Chondrocyte (in vitro differentiated cells): ENCODE data around the gene CHIA. TPM values are rescaled to one million over a fixed set of nuclear protein-coding genes. Genes with fewer than 3 reads are reported as not detected.

Source experiments
- DNase-seq: peaks from one replicate; pipeline ENCODE4 v3.0.0; 2021; ENCODE audit warnings: mixed read lengths, low spot score
- H3K27ac Mint-ChIP-seq: one replicate; pipeline ENCODE4 v1.8.0; 2021; ENCODE audit warnings: mild to moderate bottlenecking, moderate library complexity, mixed read lengths; ENCODE audit not compliant: unreplicated experiment
- H3K27me3 Mint-ChIP-seq: 2 replicates; pipeline ENCODE4 v1.8.0; 2021; ENCODE audit warnings: low read depth, mixed read lengths
- H3K36me3 Mint-ChIP-seq: 2 replicates; pipeline ENCODE4 v1.8.0; 2021; ENCODE audit warnings: low read depth, mixed read lengths
- H3K4me1 Mint-ChIP-seq: 2 replicates; pipeline ENCODE4 v1.8.0; 2021; ENCODE audit warnings: low read depth, mild to moderate bottlenecking, mixed read lengths
- H3K4me3 Mint-ChIP-seq: one replicate; pipeline ENCODE4 v1.8.0; 2021; ENCODE audit warnings: mild to moderate bottlenecking, moderate library complexity, mixed read lengths; ENCODE audit not compliant: unreplicated experiment
- H3K9me3 Mint-ChIP-seq: 2 replicates; pipeline ENCODE4 v1.8.0; 2021; ENCODE audit warnings: low read depth, mixed read lengths
- total RNA-seq: library from RNA; stranded (reverse); gene quantifications from 3 replicates; pipeline ENCODE4 v1.2.1, GENCODE V29; 2021
- TF ChIP-seq, protein P1 (sequence below): fragments of 200-600 bp; sonication (generic); IDR thresholded peaks from 2 replicates; pipeline ENCODE4 v1.5.0; 2021; ENCODE audit warnings: antibody characterized with exemption, mild to moderate bottlenecking, moderate library complexity

CHIA gene
- total RNA-seq, 1 donor from 2014 or later, result not detected

DNA sequence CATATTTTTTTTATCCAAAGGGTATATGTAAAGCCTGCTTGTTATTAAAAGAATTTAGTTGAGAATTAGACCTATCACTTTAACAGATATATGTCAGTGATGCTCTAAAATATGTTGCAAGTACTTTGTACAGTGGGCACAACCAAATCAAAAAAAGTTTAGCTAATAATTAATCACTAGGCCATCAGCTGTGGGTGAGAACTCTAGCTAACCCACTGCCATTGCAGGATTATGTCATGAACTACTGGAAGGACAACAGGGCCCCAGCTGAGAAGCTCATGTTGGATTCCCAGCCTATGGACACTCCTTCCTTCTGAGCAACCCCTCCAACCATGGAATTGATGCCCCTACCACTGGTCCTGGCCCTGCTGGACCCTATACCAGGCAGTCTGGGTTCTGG, 6.8 kb upstream of the CHIA start:
- TF ChIP-seq, protein P1, sequence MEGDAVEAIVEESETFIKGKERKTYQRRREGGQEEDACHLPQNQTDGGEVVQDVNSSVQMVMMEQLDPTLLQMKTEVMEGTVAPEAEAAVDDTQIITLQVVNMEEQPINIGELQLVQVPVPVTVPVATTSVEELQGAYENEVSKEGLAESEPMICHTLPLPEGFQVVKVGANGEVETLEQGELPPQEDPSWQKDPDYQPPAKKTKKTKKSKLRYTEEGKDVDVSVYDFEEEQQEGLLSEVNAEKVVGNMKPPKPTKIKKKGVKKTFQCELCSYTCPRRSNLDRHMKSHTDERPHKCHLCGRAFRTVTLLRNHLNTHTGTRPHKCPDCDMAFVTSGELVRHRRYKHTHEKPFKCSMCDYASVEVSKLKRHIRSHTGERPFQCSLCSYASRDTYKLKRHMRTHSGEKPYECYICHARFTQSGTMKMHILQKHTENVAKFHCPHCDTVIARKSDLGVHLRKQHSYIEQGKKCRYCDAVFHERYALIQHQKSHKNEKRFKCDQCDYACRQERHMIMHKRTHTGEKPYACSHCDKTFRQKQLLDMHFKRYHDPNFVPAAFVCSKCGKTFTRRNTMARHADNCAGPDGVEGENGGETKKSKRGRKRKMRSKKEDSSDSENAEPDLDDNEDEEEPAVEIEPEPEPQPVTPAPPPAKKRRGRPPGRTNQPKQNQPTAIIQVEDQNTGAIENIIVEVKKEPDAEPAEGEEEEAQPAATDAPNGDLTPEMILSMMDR, result no peak
- H3K27ac Mint-ChIP-seq, result no peak overlapping the region
- no peaks in the 10 kb centered on the region for H3K4me1 Mint-ChIP-seq
- DNase-seq, result no peak
- no peak overlapping the region for H3K4me3 Mint-ChIP-seq
- H3K27me3 Mint-ChIP-seq, result peaks cover 4% of the 10 kb centered on the region
- H3K36me3 Mint-ChIP-seq, result no peaks in the 10 kb centered on the region
- peaks cover 3% of the 10 kb centered on the region for H3K9me3 Mint-ChIP-seq

DNA sequence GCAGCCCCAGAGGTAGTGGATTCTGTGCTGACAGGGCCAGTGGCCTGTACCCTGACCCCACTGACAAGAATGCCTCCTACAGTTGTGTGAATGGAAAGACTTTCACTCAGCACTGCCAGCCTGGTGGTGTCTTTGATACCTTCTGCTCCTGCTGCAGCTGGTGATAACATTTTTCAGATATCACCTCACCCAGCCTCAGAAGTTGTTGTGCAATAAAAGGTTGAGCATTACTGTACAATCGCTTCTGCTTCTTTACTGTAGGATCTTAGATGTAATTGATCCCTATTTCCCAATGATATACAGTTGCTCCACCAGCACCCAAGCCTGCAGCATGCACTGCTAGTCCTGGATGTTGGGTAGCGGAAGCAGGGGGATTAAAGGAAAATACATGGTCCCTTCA, 4.8 kb upstream of the CHIA start:
- Mint-ChIP-seq H3K4me1 (no peaks in the 10 kb centered on the region), H3K4me3 (no peak overlapping the region), H3K36me3 (no peaks in the 10 kb centered on the region), H3K9me3 (no peaks in the 10 kb centered on the region), H3K27ac (no peak overlapping the region), H3K27me3 (no peaks in the 10 kb centered on the region)
- DNase-seq, result no peak
- TF ChIP-seq, protein P1, result no peak

DNA sequence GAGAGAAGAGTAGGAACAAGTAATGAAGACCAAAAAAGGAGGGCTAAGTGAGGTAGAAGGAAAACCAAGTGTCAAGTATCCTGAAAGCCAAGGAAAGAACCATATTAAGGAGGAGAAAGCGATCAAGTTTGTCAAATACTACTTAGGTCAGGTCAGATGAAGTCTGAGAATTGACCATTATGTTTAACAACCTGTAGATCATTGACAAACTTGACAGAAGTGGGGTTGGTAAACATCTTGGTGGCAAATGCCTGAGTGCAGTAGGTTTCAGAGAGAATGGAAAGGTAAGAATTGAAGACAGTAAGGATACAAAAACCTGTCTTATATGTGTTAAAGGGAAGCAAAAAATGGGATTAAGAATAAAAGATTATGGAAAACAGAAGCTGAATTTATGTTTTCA, 3.7 kb upstream of the CHIA start:
- no peaks in the 10 kb centered on the region for H3K9me3 Mint-ChIP-seq
- no peaks in the 10 kb centered on the region for H3K36me3 Mint-ChIP-seq
- no peak overlapping the region for H3K27ac Mint-ChIP-seq

DNA sequence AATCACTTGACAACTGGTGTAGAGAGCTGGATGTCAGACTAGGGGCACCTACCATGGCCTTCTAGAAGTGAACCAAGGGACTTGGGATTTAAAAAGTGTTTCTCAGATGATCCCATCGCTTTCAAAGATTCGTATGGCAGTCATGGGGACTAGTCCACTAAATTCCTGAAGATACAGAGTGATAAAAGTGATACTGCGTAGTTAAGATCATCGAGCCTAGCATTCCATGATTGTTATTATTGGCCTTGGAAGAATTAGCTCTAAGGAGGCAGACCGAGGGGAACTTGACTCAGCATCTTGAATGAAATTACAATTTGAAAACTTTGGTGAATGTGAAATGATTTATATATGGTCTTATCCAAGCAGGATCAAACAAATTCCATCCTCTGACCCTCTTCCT, 1.3 kb upstream of the CHIA start:
- no peaks in the 10 kb centered on the region for H3K4me1 Mint-ChIP-seq
- H3K4me3 Mint-ChIP-seq, result no peak overlapping the region
- H3K27me3 Mint-ChIP-seq, result no peaks in the 10 kb centered on the region
- H3K27ac Mint-ChIP-seq, result no peak overlapping the region
- TF ChIP-seq, protein P1, result no peak
- no peaks in the 10 kb centered on the region for H3K9me3 Mint-ChIP-seq
- H3K36me3 Mint-ChIP-seq, result no peaks in the 10 kb centered on the region
- DNase-seq, result no peak

More for the DNA sequence above, 3.7 kb upstream of the CHIA start:
- DNase-seq, result no peak
- TF ChIP-seq, protein P1, result no peak
- no peak overlapping the region for H3K4me3 Mint-ChIP-seq
- H3K27me3 Mint-ChIP-seq, result no peaks in the 10 kb centered on the region
- no peaks in the 10 kb centered on the region for H3K4me1 Mint-ChIP-seq

DNA sequence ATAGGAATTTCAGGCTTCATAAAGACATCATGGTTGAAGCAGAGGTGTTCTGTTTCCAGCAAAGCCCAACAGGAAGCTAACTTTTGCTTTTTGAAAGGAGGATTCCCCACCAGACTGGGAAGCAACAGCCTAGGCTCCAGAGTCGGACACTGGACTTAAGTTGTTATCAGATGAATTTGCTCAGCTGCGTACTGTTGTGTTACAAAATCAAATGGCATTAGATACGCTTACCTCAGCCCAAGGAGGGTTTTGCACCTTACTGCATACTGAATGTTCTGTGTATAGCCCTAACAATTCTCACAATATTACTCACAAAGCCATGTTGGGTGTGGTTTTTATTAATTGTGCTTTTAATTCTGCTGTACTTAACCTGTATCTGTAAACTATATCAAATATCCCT, 547 bp upstream of the CHIA start:
- Mint-ChIP-seq H3K9me3 (no peaks in the 10 kb centered on the region), H3K27me3 (no peaks in the 10 kb centered on the region), H3K4me1 (no peaks in the 10 kb centered on the region), H3K36me3 (no peaks in the 10 kb centered on the region), H3K27ac (no peak overlapping the region), H3K4me3 (no peak overlapping the region)
- TF ChIP-seq, protein P1, result no peak
- no peak for DNase-seq
